Measurements from ENCODE around the gene MLIP. TPM values are rescaled to one million over a fixed set of nuclear protein-coding genes. Genes with fewer than 3 reads are reported as not detected.

Gene MLIP
- total RNA-seq, 1 experiment from 2014 or later: 0.59 TPM

DNA sequence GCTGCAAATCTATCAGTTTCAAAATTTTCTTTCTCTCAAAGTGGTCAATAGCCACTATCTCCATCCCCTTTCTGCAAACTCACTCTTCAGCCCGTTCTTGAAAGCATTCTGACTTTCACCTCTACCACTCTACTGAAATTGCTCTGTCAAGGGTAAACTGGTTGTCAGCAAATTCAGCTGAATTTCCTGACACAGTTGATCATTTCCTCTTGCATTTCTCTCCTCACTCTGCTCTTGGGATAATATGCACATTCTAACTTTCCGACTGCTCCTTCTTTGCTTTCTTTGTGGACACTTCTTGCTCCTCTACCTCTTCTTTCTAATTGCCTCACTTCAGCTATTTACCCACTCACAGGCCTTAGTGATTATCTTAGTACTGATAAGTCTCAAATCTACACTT is 123.3 kb downstream of the MLIP start:
- ChIA-PET CTCF (no interaction called here), RAD21 (ENCODE audit: low non-redundant PET in 1 of 2, low total read pairs in 2 of 2, uncharacterized antibody in 2 of 2, unreplicated experiment in 2 of 2) (no interaction called here)
- no TSS peak for BruUV-seq (replicated peaks)

More for the DNA sequence above, 123.3 kb downstream of the MLIP start:
- H3K9me3 ChIP-seq (ENCODE audit: control insufficient read depth in 1 of 2, insufficient read depth in 1 of 2, low read depth in 1 of 2, low read length in 2 of 2): no peaks in the 10 kb centered on the region
- H3K4me3 ChIP-seq (replicated peaks in 1 of 2; ENCODE audit: low read depth in 1 of 2, low read length in 2 of 2): no peak overlapping the region
- no peaks in the 10 kb centered on the region for H4K20me1 ChIP-seq (ENCODE audit: insufficient read depth)
- no peak for TF ChIP-seq SP1 (IDR thresholded peaks at IDR 0.05; ENCODE audit: low read depth)
- TF ChIP-seq, protein P1, sequence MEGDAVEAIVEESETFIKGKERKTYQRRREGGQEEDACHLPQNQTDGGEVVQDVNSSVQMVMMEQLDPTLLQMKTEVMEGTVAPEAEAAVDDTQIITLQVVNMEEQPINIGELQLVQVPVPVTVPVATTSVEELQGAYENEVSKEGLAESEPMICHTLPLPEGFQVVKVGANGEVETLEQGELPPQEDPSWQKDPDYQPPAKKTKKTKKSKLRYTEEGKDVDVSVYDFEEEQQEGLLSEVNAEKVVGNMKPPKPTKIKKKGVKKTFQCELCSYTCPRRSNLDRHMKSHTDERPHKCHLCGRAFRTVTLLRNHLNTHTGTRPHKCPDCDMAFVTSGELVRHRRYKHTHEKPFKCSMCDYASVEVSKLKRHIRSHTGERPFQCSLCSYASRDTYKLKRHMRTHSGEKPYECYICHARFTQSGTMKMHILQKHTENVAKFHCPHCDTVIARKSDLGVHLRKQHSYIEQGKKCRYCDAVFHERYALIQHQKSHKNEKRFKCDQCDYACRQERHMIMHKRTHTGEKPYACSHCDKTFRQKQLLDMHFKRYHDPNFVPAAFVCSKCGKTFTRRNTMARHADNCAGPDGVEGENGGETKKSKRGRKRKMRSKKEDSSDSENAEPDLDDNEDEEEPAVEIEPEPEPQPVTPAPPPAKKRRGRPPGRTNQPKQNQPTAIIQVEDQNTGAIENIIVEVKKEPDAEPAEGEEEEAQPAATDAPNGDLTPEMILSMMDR (IDR thresholded peaks at IDR 0.05 in 2 of 3, conservative IDR thresholded peaks at IDR 0.05 in 1 of 3; ENCODE audit: borderline replicate concordance in 1 of 3, insufficient read depth in 1 of 3, low read depth in 2 of 3, low read length in 2 of 3): no peak
- TF ChIP-seq, protein P2, sequence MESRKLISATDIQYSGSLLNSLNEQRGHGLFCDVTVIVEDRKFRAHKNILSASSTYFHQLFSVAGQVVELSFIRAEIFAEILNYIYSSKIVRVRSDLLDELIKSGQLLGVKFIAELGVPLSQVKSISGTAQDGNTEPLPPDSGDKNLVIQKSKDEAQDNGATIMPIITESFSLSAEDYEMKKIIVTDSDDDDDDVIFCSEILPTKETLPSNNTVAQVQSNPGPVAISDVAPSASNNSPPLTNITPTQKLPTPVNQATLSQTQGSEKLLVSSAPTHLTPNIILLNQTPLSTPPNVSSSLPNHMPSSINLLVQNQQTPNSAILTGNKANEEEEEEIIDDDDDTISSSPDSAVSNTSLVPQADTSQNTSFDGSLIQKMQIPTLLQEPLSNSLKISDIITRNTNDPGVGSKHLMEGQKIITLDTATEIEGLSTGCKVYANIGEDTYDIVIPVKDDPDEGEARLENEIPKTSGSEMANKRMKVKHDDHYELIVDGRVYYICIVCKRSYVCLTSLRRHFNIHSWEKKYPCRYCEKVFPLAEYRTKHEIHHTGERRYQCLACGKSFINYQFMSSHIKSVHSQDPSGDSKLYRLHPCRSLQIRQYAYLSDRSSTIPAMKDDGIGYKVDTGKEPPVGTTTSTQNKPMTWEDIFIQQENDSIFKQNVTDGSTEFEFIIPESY (IDR thresholded peaks at IDR 0.05; ENCODE audit: extremely low read depth, insufficient replicate concordance, low read length): no peak
- no peak for TF ChIP-seq ELF1 (IDR thresholded peaks at IDR 0.05; ENCODE audit: borderline replicate concordance, low read depth)
- TF ChIP-seq POLR2AphosphoS5 (IDR thresholded peaks at IDR 0.05; ENCODE audit: low read depth, low read length): no peak
- TF ChIP-seq SRF (IDR thresholded peaks at IDR 0.05; ENCODE audit: low read depth): no peak
- TF ChIP-seq ZFX (IDR thresholded peaks at IDR 0.05): no peak
- no peak for TF ChIP-seq EZH2phosphoT487 (IDR thresholded peaks at IDR 0.05; ENCODE audit: borderline replicate concordance)
- TF ChIP-seq, protein P3, sequence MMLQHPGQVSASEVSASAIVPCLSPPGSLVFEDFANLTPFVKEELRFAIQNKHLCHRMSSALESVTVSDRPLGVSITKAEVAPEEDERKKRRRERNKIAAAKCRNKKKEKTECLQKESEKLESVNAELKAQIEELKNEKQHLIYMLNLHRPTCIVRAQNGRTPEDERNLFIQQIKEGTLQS (IDR thresholded peaks at IDR 0.05): no peak
- no peak for TF ChIP-seq FOSL1 (IDR thresholded peaks at IDR 0.05; ENCODE audit: low read depth)
- TF ChIP-seq EGR1 (IDR thresholded peaks at IDR 0.05; ENCODE audit: low read depth): no peak
- TF ChIP-seq EZH2 (IDR thresholded peaks at IDR 0.05): no peak
- TF ChIP-seq, protein P4, sequence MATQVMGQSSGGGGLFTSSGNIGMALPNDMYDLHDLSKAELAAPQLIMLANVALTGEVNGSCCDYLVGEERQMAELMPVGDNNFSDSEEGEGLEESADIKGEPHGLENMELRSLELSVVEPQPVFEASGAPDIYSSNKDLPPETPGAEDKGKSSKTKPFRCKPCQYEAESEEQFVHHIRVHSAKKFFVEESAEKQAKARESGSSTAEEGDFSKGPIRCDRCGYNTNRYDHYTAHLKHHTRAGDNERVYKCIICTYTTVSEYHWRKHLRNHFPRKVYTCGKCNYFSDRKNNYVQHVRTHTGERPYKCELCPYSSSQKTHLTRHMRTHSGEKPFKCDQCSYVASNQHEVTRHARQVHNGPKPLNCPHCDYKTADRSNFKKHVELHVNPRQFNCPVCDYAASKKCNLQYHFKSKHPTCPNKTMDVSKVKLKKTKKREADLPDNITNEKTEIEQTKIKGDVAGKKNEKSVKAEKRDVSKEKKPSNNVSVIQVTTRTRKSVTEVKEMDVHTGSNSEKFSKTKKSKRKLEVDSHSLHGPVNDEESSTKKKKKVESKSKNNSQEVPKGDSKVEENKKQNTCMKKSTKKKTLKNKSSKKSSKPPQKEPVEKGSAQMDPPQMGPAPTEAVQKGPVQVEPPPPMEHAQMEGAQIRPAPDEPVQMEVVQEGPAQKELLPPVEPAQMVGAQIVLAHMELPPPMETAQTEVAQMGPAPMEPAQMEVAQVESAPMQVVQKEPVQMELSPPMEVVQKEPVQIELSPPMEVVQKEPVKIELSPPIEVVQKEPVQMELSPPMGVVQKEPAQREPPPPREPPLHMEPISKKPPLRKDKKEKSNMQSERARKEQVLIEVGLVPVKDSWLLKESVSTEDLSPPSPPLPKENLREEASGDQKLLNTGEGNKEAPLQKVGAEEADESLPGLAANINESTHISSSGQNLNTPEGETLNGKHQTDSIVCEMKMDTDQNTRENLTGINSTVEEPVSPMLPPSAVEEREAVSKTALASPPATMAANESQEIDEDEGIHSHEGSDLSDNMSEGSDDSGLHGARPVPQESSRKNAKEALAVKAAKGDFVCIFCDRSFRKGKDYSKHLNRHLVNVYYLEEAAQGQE (IDR thresholded peaks at IDR 0.05; ENCODE audit: low read depth): no peak
- H3K36me3 ChIP-seq (ENCODE audit: control insufficient read depth in 1 of 2, insufficient read depth in 2 of 2, low read length in 2 of 2): no peaks in the 10 kb centered on the region
- intact Hi-C loops (cut with micrococcal nuclease): no loop called here
- peaks cover 0 to 3% of the 10 kb centered on the region in 2 experiments; a peak in 1 of 4 replicates for H3K4me1 ChIP-seq (ENCODE audit: control insufficient read depth in 1 of 2, insufficient read depth in 2 of 2, low read length in 2 of 2)
- H3K9ac ChIP-seq (ENCODE audit: low read length): no peak overlapping the region
- ATAC-seq (no peak), DNase-seq (ENCODE audit: low read depth, low spot score) (no peak)
- H2AFZ ChIP-seq (ENCODE audit: low read depth, low read length, poor library complexity, severe bottlenecking): no peak overlapping the region
- POLR2A ChIA-PET: no interaction called here
- no peak overlapping the region for H3K4me2 ChIP-seq (ENCODE audit: low read length)
- no peaks in the 10 kb centered on the region for H3K79me2 ChIP-seq (ENCODE audit: insufficient read depth, low read length)
- H3K9me2 ChIP-seq (ENCODE audit: insufficient read depth): no peaks in the 10 kb centered on the region
- no peak overlapping the region for H3K27ac ChIP-seq (ENCODE audit: low read depth, low read length)
- no peaks in the 10 kb centered on the region for H3K27me3 ChIP-seq (ENCODE audit: insufficient read depth, low read length)

Measured in HCT116 (cell line).